GM12872 (cell line): ENCODE measurements around the gene LAMA1.

Experiments
- CTCF ChIP-seq: IDR thresholded peaks from 3 replicates; pipeline ENCODE4 v1.5.1; 2011; ENCODE audit warnings: low read depth, mild to moderate bottlenecking, low read length, moderate library complexity; ENCODE audit not compliant: insufficient read depth

Gene LAMA1

GRCh38 chr18:6934859-6935258, 182.7 kb downstream of the LAMA1 start:
- TF ChIP-seq CTCF: no peak

GRCh38 chr18:6929370-6930102, 188.1 kb downstream of the LAMA1 start:
- TF ChIP-seq CTCF: no peak

GRCh38 chr18:6928359-6928758, 189.2 kb downstream of the LAMA1 start:
- TF ChIP-seq CTCF: no peak

- no peak for TF ChIP-seq CTCF
These were observed 190.4 kb downstream of the LAMA1 start for GRCh38 chr18:6927153-6927552.

- no peak for TF ChIP-seq CTCF
These were observed 194.4 kb downstream of the LAMA1 start for GRCh38 chr18:6923220-6923619.

- TF ChIP-seq CTCF: no peak
These were observed 196.0 kb downstream of the LAMA1 start for GRCh38 chr18:6921571-6921970.

GRCh38 chr18:6920099-6920955, 197.3 kb downstream of the LAMA1 start:
- peak; percentile 89 for TF ChIP-seq CTCF
